ENCODE measurements around the gene RSU1. TPM values are rescaled to one million over a fixed set of nuclear protein-coding genes. Genes with fewer than 3 reads are reported as not detected.

Gene RSU1
- total RNA-seq, 1 experiment from 2014 or later: 44.5 TPM

GRCh38 chr10:16686054-16686902 lies 130.9 kb downstream of the RSU1 start:
- Histone ChIP-seq H3K9me3 (no peaks in the 10 kb centered on the region), H3K27me3 (no peaks in the 10 kb centered on the region), H3K4me3 (no peak overlapping the region), H3K36me3 (no peaks in the 10 kb centered on the region)
- no peak for DNase-seq

- Histone ChIP-seq H3K36me3 (no peaks in the 10 kb centered on the region), H3K9me3 (no peaks in the 10 kb centered on the region), H3K27me3 (no peaks in the 10 kb centered on the region), H3K4me3 (no peak overlapping the region)
- no peak for DNase-seq
These were observed 131.7 kb downstream of the RSU1 start for GRCh38 chr10:16685551-16685950.

GRCh38 chr10:16681521-16681920 lies 135.7 kb downstream of the RSU1 start:
- Histone ChIP-seq H3K4me3 (no peak overlapping the region), H3K27me3 (no peaks in the 10 kb centered on the region), H3K9me3 (no peaks in the 10 kb centered on the region), H3K36me3 (no peaks in the 10 kb centered on the region)
- no peak for DNase-seq

GRCh38 chr10:16679511-16679910 lies 137.7 kb downstream of the RSU1 start:
- H3K27me3 ChIP-seq: no peaks in the 10 kb centered on the region
- no peaks in the 10 kb centered on the region for H3K36me3 ChIP-seq
- no peak overlapping the region for H3K4me3 ChIP-seq
- no peaks in the 10 kb centered on the region for H3K9me3 ChIP-seq
- DNase-seq: no peak

- no peaks in the 10 kb centered on the region for H3K9me3 ChIP-seq
- no peak for DNase-seq
- no peaks in the 10 kb centered on the region for H3K27me3 ChIP-seq
- no peak overlapping the region for H3K4me3 ChIP-seq
- no peaks in the 10 kb centered on the region for H3K36me3 ChIP-seq
These were observed 141.9 kb downstream of the RSU1 start for GRCh38 chr10:16675334-16675733.

- Histone ChIP-seq H3K36me3 (no peaks in the 10 kb centered on the region), H3K9me3 (no peaks in the 10 kb centered on the region), H3K4me3 (no peak overlapping the region), H3K27me3 (no peaks in the 10 kb centered on the region)
- no peak for DNase-seq
These were observed 143.0 kb downstream of the RSU1 start for GRCh38 chr10:16674147-16674703.

- H3K36me3 ChIP-seq: no peaks in the 10 kb centered on the region
These were observed 143.8 kb downstream of the RSU1 start for GRCh38 chr10:16673443-16673842.

GRCh38 chr10:16663444-16663843 lies 153.8 kb downstream of the RSU1 start:
- DNase-seq: no peak
- Histone ChIP-seq H3K9me3 (no peaks in the 10 kb centered on the region), H3K4me3 (no peak overlapping the region), H3K36me3 (no peaks in the 10 kb centered on the region), H3K27me3 (no peaks in the 10 kb centered on the region)

More at GRCh38 chr10:16673443-16673842, 143.8 kb downstream of the RSU1 start:
- no peaks in the 10 kb centered on the region for H3K27me3 ChIP-seq
- H3K4me3 ChIP-seq: no peak overlapping the region
- H3K9me3 ChIP-seq: no peaks in the 10 kb centered on the region
- DNase-seq: no peak

- no peak for DNase-seq
- H3K27me3 ChIP-seq: no peaks in the 10 kb centered on the region
- H3K36me3 ChIP-seq: no peaks in the 10 kb centered on the region
- H3K9me3 ChIP-seq: no peaks in the 10 kb centered on the region
- H3K4me3 ChIP-seq: no peak overlapping the region
These were observed 154.3 kb downstream of the RSU1 start for GRCh38 chr10:16662923-16663322.

GRCh38 chr10:16656895-16657294 lies 160.3 kb downstream of the RSU1 start:
- no peak overlapping the region for H3K4me3 ChIP-seq
- no peaks in the 10 kb centered on the region for H3K36me3 ChIP-seq
- H3K9me3 ChIP-seq: no peaks in the 10 kb centered on the region
- no peak for DNase-seq
- no peaks in the 10 kb centered on the region for H3K27me3 ChIP-seq

GRCh38 chr10:16653224-16653623 lies 164.0 kb downstream of the RSU1 start:
- DNase-seq: no peak
- Histone ChIP-seq H3K36me3 (no peaks in the 10 kb centered on the region), H3K27me3 (no peaks in the 10 kb centered on the region), H3K4me3 (no peak overlapping the region), H3K9me3 (no peaks in the 10 kb centered on the region)

GRCh38 chr10:16652154-16652553 lies 165.1 kb downstream of the RSU1 start:
- no peak for DNase-seq
- H3K27me3 ChIP-seq: no peaks in the 10 kb centered on the region
- H3K9me3 ChIP-seq: no peaks in the 10 kb centered on the region
- H3K36me3 ChIP-seq: no peaks in the 10 kb centered on the region
- no peak overlapping the region for H3K4me3 ChIP-seq

- Histone ChIP-seq H3K4me3 (no peak overlapping the region), H3K36me3 (no peaks in the 10 kb centered on the region), H3K27me3 (no peaks in the 10 kb centered on the region), H3K9me3 (no peaks in the 10 kb centered on the region)
- no peak for DNase-seq
These were observed 167.5 kb downstream of the RSU1 start for GRCh38 chr10:16649757-16650156.

GRCh38 chr10:16648366-16648765 lies 168.9 kb downstream of the RSU1 start:
- DNase-seq: no peak
- H3K9me3 ChIP-seq: no peaks in the 10 kb centered on the region
- H3K36me3 ChIP-seq: no peaks in the 10 kb centered on the region
- H3K4me3 ChIP-seq: no peak overlapping the region
- H3K27me3 ChIP-seq: no peaks in the 10 kb centered on the region

GRCh38 chr10:16646181-16647059 lies 170.8 kb downstream of the RSU1 start:
- no peaks in the 10 kb centered on the region for H3K27me3 ChIP-seq
- no peak for DNase-seq
- no peaks in the 10 kb centered on the region for H3K36me3 ChIP-seq
- H3K4me3 ChIP-seq: no peak overlapping the region
- no peaks in the 10 kb centered on the region for H3K9me3 ChIP-seq

GRCh38 chr10:16644146-16644545 lies 173.1 kb downstream of the RSU1 start:
- DNase-seq: no peak
- no peaks in the 10 kb centered on the region for H3K9me3 ChIP-seq
- no peaks in the 10 kb centered on the region for H3K27me3 ChIP-seq
- H3K36me3 ChIP-seq: no peaks in the 10 kb centered on the region
- no peak overlapping the region for H3K4me3 ChIP-seq

- no peak for DNase-seq
- no peaks in the 10 kb centered on the region for H3K9me3 ChIP-seq
- no peaks in the 10 kb centered on the region for H3K36me3 ChIP-seq
- H3K4me3 ChIP-seq: no peak overlapping the region
- no peaks in the 10 kb centered on the region for H3K27me3 ChIP-seq
These were observed 173.7 kb downstream of the RSU1 start for GRCh38 chr10:16643502-16643901.
